Brain microvascular endothelial cell (primary cell): Measurements from ENCODE around the gene NOL4L.

Experiments used
- DNase-seq: peaks from one replicate; pipeline ENCODE4 v3.0.0-alpha.2; 2020
- H3K27ac ChIP-seq: fragments of 250-450 bp; sonication (Bioruptor Pico); 2 replicates; pipeline ENCODE4 v1.5.1; 2020; ENCODE audit warnings: mild to moderate bottlenecking, moderate library complexity
- H3K27me3 ChIP-seq: fragments of 250-450 bp; sonication (Bioruptor Pico); replicated peaks from 2 replicates; pipeline ENCODE4 v1.5.1; 2020; ENCODE audit warnings: mild to moderate bottlenecking
- H3K36me3 ChIP-seq: fragments of 250-450 bp; sonication (Bioruptor Pico); replicated peaks from 2 replicates; pipeline ENCODE4 v1.5.1; 2020; ENCODE audit warnings: mild to moderate bottlenecking
- H3K4me3 ChIP-seq: 2 replicates; pipeline ENCODE4 v1.5.1; 2011; ENCODE audit warnings: low read depth, mild to moderate bottlenecking, control low read depth, low read length, moderate library complexity
- CTCF ChIP-seq: IDR thresholded peaks from 2 replicates; pipeline ENCODE4 v1.5.1; 2011; ENCODE audit warnings: low read depth, mild to moderate bottlenecking, moderate library complexity, low read length, control low read depth, inconsistent platforms; ENCODE audit errors: missing control alignments
- in situ Hi-C: cut with HindIII; loops from 2 replicates; pipeline ENCODE4 v1.10.0; 2017; ENCODE audit warnings: low sequenced_read_pairs, low pct_ligation_motif_present

Gene NOL4L

GRCh38 chr20:32456869-32457478, 128.2 kb downstream of the NOL4L start:
- no peak overlapping the region for H3K27ac ChIP-seq
- DNase-seq: no peak
- peaks cover 63% of the 10 kb centered on the region for H3K36me3 ChIP-seq
- in situ Hi-C loops: no loop called here
- H3K4me3 ChIP-seq: peak overlapping the region; percentile 45
- H3K27me3 ChIP-seq: no peaks in the 10 kb centered on the region
- peak; percentile 71 for TF ChIP-seq CTCF

GRCh38 chr20:32455901-32456701, 129.0 kb downstream of the NOL4L start:
- DNase-seq: no peak
- H3K36me3 ChIP-seq: peaks cover 69% of the 10 kb centered on the region

GRCh38 chr20:32455171-32455900, 129.8 kb downstream of the NOL4L start:
- H3K27me3 ChIP-seq: no peaks in the 10 kb centered on the region
- H3K27ac ChIP-seq: no peak overlapping the region
- in situ Hi-C loops: no loop called here

More at GRCh38 chr20:32455901-32456701, 129.0 kb downstream of the NOL4L start:
- in situ Hi-C loops: no loop called here
- no peak for TF ChIP-seq CTCF
- H3K27ac ChIP-seq: no peak overlapping the region
- H3K4me3 ChIP-seq: no peak overlapping the region
- H3K27me3 ChIP-seq: no peaks in the 10 kb centered on the region

GRCh38 chr20:32454164-32455145, 130.7 kb downstream of the NOL4L start:
- Histone ChIP-seq H3K4me3 (no peak overlapping the region), H3K27me3 (no peaks in the 10 kb centered on the region), H3K36me3 (peaks cover 74% of the 10 kb centered on the region), H3K27ac (no peak overlapping the region)
- in situ Hi-C loops: no loop called here
- no peak for TF ChIP-seq CTCF
- DNase-seq: no peak

More at GRCh38 chr20:32455171-32455900, 129.8 kb downstream of the NOL4L start:
- no peak for TF ChIP-seq CTCF
- H3K4me3 ChIP-seq: no peak overlapping the region
- no peak for DNase-seq
- H3K36me3 ChIP-seq: peaks cover 72% of the 10 kb centered on the region

- peaks cover 79% of the 10 kb centered on the region for H3K36me3 ChIP-seq
- no peak for TF ChIP-seq CTCF
- no peak for DNase-seq
- H3K27me3 ChIP-seq: no peaks in the 10 kb centered on the region
- H3K4me3 ChIP-seq: no peak overlapping the region
- H3K27ac ChIP-seq: no peak overlapping the region
- in situ Hi-C loops: no loop called here
Measured at GRCh38 chr20:32453467-32454163, 131.5 kb downstream of the NOL4L start.
